Stimulated activated CD4-positive, alpha-beta T cell treated with anti-CD3 and anti-CD28 coated beads, Interleukin-2, amount 100 ng/mL, for 48 hours (primary cell): Measurements from ENCODE around the gene MEFV.
"Not testable (repeated sequence)": the region's sequence is repeated elsewhere in the genome, so short reads cannot be mapped to it uniquely, and the experiment has no call there.

Source experiments
- DNase-seq, 2 donors: peaks; one replicate each; pipeline ENCODE4 v3.0.0-alpha.2; 2020

Gene MEFV

GRCh38 chr16:3256146-3256865 is at the start of gene MEFV:
MEFV (minus strand) TSS chr16:3256633; CDS start chr16:3256587, 46 bp downstream.
- no peak for DNase-seq

- no peak for DNase-seq
These were observed 49.6 kb upstream of the MEFV start for GRCh38 chr16:3306078-3306477.

GRCh38 chr16:3305109-3306068 is 49.0 kb upstream of the MEFV start, which contains the start of the genes TIGD7 and ZNF75A:
TIGD7 (minus strand) TSS chr16:3305430; CDS start chr16:3300614, 4,816 bp downstream.
ZNF75A (plus strand) TSS chr16:3305497; CDS start chr16:3308429, 2,932 bp downstream.
- peak; percentile 70 to 73 for DNase-seq

- no peak for DNase-seq
These were observed 47.9 kb upstream of the MEFV start for GRCh38 chr16:3304370-3304769.

GRCh38 chr16:3295783-3296182 is 39.4 kb upstream of the MEFV start:
- no peak for DNase-seq

GRCh38 chr16:3295209-3295608 is 38.8 kb upstream of the MEFV start:
- no peak for DNase-seq

GRCh38 chr16:3292604-3293003 is 36.2 kb upstream of the MEFV start:
- DNase-seq, result no peak

- DNase-seq, result no peak
These were observed 33.7 kb upstream of the MEFV start for GRCh38 chr16:3289998-3290673.

GRCh38 chr16:3285131-3285530 is 28.7 kb upstream of the MEFV start:
- no peak for DNase-seq

GRCh38 chr16:3283543-3284447 is 27.4 kb upstream of the MEFV start:
- no peak for DNase-seq

- peak; percentile 84 to 89 for DNase-seq
These were observed 26.5 kb upstream of the MEFV start, which contains the start of gene ZNF263 for GRCh38 chr16:3282730-3283542. ZNF263 (plus strand) TSS chr16:3283491; CDS start chr16:3283819, 328 bp downstream.

GRCh38 chr16:3282103-3282729 is 25.8 kb upstream of the MEFV start:
- DNase-seq, result no peak

GRCh38 chr16:3281222-3281820 is 24.9 kb upstream of the MEFV start:
- no peak for DNase-seq

GRCh38 chr16:3276679-3277078 is 20.2 kb upstream of the MEFV start:
- no peak for DNase-seq

- no peak for DNase-seq
These were observed 18.5 kb upstream of the MEFV start for GRCh38 chr16:3274947-3275346.

- no peak for DNase-seq
These were observed 18.1 kb upstream of the MEFV start for GRCh38 chr16:3274490-3274889.

- not testable (repeated sequence) for DNase-seq
These were observed 14.8 kb upstream of the MEFV start for GRCh38 chr16:3271281-3271680.

- DNase-seq, result not testable (repeated sequence)
These were observed 14.3 kb upstream of the MEFV start for GRCh38 chr16:3270718-3271117.

GRCh38 chr16:3268294-3268693 is 11.9 kb upstream of the MEFV start:
- no peak for DNase-seq
